CD4-positive, alpha-beta T cell treated with Interleukin-4 for 1 hour (primary cell): ENCODE results near the gene LRMDA.
"Not testable (repeated sequence)": the region's sequence is repeated elsewhere in the genome, so short reads cannot be mapped to it uniquely, and the experiment has no call there.

ENCODE experiments used
- DNase-seq, 2 donors: peaks; one replicate each; pipeline ENCODE4 v3.0.0-alpha.2; 2020 to 2022

Gene LRMDA

DNA sequence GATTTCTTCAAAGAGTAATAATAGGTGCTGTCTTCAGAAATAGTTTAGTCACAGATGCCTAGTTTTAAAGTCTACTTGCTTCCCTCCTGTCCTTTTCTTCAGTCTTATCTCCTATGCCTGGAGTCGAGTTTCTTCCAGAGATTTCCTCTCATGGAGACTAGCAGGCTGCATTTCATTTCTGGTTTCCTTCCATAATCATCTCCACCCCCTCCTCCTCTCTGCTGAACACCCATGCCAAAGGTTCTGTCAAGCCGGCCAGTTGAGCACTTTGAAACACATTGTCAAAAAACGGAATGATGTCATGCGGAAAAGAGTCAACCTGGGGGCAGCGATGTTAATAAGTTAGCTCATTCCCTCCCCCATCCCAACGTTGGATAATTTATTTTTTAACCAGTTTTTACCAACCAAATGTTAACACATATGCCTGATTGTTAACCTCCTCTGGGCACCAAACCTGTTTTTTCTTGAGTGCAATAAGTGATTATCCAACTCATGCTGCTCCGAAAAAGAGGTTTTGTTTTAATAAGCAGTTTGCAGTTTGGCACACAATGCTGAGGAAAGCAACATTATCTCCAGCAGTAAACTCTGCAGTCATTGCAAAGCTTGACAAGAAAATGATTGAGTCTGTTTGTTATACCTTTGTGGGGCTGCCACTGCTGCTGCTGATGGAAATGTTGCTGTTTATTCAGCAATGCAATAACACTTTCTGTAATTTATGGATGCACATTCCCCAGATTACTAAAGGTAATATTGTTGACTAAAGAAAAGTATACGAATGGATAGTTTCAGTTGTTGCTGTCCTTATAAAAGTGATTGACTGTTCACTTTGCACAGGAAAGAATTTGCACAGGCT, 161.6 kb downstream of the LRMDA start:
- no peak for DNase-seq

DNA sequence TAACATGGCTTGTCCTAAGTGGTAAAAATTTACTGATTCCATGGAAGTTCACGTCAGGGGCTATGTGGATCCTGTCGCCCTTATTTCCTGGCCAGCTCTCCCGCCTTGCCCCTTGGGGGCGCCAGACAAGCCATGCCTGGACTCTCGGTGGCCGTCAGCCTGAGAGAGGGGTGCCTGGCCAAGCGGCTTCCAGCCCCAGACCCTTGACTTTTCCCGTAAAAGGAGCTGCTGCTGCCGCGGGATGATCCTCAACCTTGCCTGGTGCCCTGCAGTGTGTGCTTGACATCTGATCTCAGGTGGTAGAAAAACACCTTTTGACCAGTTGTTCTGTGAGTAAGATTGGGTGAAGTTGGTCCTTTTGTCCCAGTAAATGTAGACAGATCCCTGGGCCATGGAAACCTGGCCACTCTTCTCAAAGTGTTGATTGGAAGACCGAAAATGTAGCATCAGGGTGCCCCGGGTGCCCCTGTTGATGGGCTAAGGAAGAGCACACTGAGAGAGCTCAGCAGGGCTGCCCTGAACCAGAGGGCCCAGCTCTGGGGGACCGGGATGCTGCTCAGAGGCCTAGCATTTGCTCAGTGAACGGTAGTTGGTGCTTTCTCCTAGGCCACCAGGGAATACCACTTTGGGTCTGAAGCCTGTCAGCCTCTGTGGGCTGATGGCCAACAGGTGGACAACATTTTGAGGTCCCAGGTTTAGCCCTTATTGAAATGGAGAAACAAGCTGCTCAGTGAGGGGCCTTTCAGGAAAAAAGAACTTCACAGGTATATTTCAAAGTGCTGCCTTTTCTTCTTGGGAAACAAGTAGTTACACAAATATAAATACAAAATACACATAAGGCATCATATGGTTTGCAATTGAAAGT, 162.5 kb downstream of the LRMDA start:
- DNase-seq, result no peak

GRCh38 chr10:75596930-75597620, 165.7 kb downstream of the LRMDA start:
- no peak for DNase-seq

- DNase-seq, result no peak
Measured at GRCh38 chr10:75597773-75598440, 166.5 kb downstream of the LRMDA start.

- no peak for DNase-seq
Measured at GRCh38 chr10:75598998-75599397, 167.6 kb downstream of the LRMDA start.

GRCh38 chr10:75599875-75600648, 168.6 kb downstream of the LRMDA start:
- no peak for DNase-seq

- no peak for DNase-seq
Measured at GRCh38 chr10:75600833-75601232, 169.4 kb downstream of the LRMDA start.

- no peak for DNase-seq
Measured at GRCh38 chr10:75602341-75602740, 170.9 kb downstream of the LRMDA start.

- DNase-seq, result no peak
Measured at GRCh38 chr10:75605096-75605495, 173.7 kb downstream of the LRMDA start.

DNA sequence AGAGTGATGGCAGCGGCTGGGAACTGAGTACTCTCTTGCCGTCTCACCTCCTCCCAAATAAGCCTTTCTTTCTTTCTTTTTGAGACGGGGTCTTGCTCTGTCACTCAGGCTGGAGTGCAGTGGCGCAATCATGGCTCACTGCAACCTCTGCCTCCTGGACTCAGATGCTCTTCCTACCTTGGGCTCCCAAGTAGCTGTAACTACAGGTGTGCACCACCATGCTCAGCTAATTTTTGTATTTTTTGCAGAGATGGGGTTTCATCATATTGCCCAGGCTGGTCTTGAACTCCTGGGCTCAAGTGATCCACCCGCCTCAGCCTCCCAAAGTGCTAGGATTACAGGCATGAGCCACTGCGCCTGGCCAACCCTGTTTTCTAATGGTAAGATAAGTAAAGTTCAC, 174.4 kb downstream of the LRMDA start:
- DNase-seq, result not testable (repeated sequence)

GRCh38 chr10:75606203-75606779, 174.9 kb downstream of the LRMDA start:
- DNase-seq, result no peak

- DNase-seq, result no peak
Measured at GRCh38 chr10:75607576-75607975, 176.2 kb downstream of the LRMDA start.

GRCh38 chr10:75610183-75610582, 178.8 kb downstream of the LRMDA start:
- no peak for DNase-seq

- DNase-seq, result no peak
Measured at GRCh38 chr10:75611172-75611992, 180.0 kb downstream of the LRMDA start.

- no peak for DNase-seq
Measured at GRCh38 chr10:75611993-75612372, 180.6 kb downstream of the LRMDA start.

DNA sequence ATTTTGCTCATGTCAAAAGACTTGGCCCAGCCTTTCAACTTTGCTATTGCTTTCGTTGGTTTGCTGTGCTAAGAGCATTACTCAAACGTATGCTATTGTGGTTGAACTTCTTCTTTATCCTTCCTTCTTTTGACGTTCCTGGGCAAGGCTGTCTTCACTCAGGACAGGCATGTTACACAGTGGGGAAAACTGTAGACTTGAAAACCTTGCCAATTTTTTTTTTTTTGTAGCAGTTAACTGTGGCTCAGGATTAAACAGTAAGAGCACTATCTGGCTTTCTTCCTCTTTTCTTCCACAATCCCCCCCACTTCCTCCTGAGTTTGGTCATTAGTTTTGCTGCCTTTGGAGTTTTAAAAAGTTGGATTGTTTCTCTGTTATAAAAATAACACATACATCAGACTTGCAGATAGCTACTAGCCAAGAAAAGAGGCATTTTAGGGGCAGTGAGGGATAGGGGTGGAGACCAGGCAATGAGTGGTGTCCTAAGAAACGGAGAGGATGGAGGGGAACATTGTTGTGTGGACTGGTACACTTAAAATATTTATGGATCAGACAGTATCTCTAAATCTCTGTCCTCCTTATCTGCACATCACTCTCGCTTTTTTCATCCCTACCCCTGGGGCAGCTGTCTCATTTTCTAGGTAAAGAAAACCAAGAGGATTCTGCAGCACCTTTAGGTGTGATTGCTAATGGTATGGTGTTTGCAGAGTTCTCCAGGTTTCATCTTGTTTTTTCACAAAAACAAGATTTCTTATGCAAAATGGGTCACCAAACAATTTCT, 181.7 kb downstream of the LRMDA start:
- DNase-seq, result no peak

GRCh38 chr10:75613685-75614504, 182.5 kb downstream of the LRMDA start:
- no peak for DNase-seq

DNA sequence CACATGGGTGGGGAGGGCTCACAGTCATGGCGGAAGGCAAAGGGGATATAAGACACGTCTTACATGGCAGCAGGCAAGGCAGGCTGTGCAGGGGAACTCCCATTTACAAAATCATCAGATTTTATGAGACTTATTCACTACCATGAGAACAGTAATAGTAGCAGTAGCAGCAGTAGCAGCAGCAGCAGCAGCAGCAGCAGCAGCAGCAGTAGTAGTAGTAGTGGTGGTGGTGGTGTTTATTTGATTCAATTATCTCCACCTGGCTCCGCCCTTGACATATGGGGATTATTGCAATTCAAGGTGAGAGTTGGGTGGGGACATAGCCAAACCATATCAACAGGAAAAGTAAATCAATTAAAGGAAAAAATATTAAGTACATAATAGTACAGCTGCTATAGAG, 184.7 kb downstream of the LRMDA start:
- no peak for DNase-seq
